T-helper 2 cell treated with Interferon-gamma antibody and Interleukin-4, amounts not matched to agents 100 ng/mL and 5 ng/mL, for 36 hours (primary cell): ENCODE measurements around the gene CINP. TPM values are rescaled to one million over a fixed set of nuclear protein-coding genes. Genes with fewer than 3 reads are reported as not detected.

ENCODE experiments used
- intact Hi-C: fragments of 100-400 bp; cut with micrococcal nuclease; formaldehyde crosslinking; loops from one replicate; pipeline ENCODE4 v1.15.1; 2023
- total RNA-seq: library from RNA; stranded (reverse); gene quantifications from 2 replicates; pipeline ENCODE4 v1.2.3, GENCODE V29; 2022

CINP gene
- 28.2 and 32.5 TPM in 2 replicates for total RNA-seq

- intact Hi-C loops: loop anchor here (1.0 to 5.0 kb wide), 5 partner anchors 43 to 602 kb away; partner anchors contain the start of genes DYNC1H1, PPP2R5C, RCOR1 and ZNF839
Measured at GRCh38 chr14:102362545-102363181, at the start of gene CINP, which contains the start of gene TECPR2. CINP (minus strand) TSS chr14:102362890; CDS start chr14:102362851, 39 bp downstream. TECPR2 (plus strand) TSS chr14:102362941; CDS start chr14:102376722, 13,781 bp downstream.

GRCh38 chr14:102408724-102409123 is 46.0 kb upstream of the CINP start:
- intact Hi-C loops: no loop called here

GRCh38 chr14:102407258-102407657 is 44.6 kb upstream of the CINP start:
- intact Hi-C loops: no loop called here

- intact Hi-C loops: no loop called here
Measured at GRCh38 chr14:102403028-102403427, 40.3 kb upstream of the CINP start.

GRCh38 chr14:102396521-102396920 is 33.8 kb upstream of the CINP start:
- intact Hi-C loops: no loop called here

GRCh38 chr14:102394717-102395375 is 32.2 kb upstream of the CINP start:
- intact Hi-C loops: no loop called here

- intact Hi-C loops: no loop called here
Measured at GRCh38 chr14:102392506-102392905, 29.8 kb upstream of the CINP start.

- intact Hi-C loops: no loop called here
Measured at GRCh38 chr14:102390064-102390855, 27.6 kb upstream of the CINP start.

- intact Hi-C loops: no loop called here
Measured at GRCh38 chr14:102389246-102389645, 26.6 kb upstream of the CINP start.

GRCh38 chr14:102387086-102387485 is 24.4 kb upstream of the CINP start:
- intact Hi-C loops: no loop called here

GRCh38 chr14:102378830-102379229 is 16.1 kb upstream of the CINP start:
- intact Hi-C loops: no loop called here

GRCh38 chr14:102377696-102378095 is 15.0 kb upstream of the CINP start:
- intact Hi-C loops: no loop called here

- intact Hi-C loops: no loop called here
Measured at GRCh38 chr14:102375119-102375518, 12.4 kb upstream of the CINP start.

GRCh38 chr14:102374264-102374663 is 11.6 kb upstream of the CINP start:
- intact Hi-C loops: no loop called here

GRCh38 chr14:102373110-102373509 is 10.4 kb upstream of the CINP start:
- intact Hi-C loops: no loop called here

- intact Hi-C loops: no loop called here
Measured at GRCh38 chr14:102371361-102371760, 8.7 kb upstream of the CINP start.

- intact Hi-C loops: no loop called here
Measured at GRCh38 chr14:102370305-102370809, 7.7 kb upstream of the CINP start.

- intact Hi-C loops: loop anchor here (2.0 to 5.0 kb wide), 3 partner anchors 154 to 603 kb away; partner anchors contain the start of genes DYNC1H1 and PPP2R5C
Measured at GRCh38 chr14:102363182-102363943, 673 bp upstream of the CINP start.

GRCh38 chr14:102362084-102362483 is 606 bp downstream of the CINP start:
- intact Hi-C loops: loop anchor here (1.0 to 5.0 kb wide), 5 partner anchors 43 to 601 kb away; partner anchors contain the start of genes DYNC1H1, PPP2R5C, RCOR1 and ZNF839

GRCh38 chr14:102360388-102360787 is 2.3 kb downstream of the CINP start:
- intact Hi-C loops: loop anchor here (5.0 kb wide), 1 partner anchor 157 kb away; no protein-coding TSS in a partner anchor

GRCh38 chr14:102359341-102359740 is 3.3 kb downstream of the CINP start:
- intact Hi-C loops: no loop called here
